Activated T-helper 1 cell treated with anti-CD3 and anti-CD28 coated beads, Interleukin-12 subunit alpha, Interleukin-12 subunit beta, Interleukin-2, Interleukin-4 antibody, amounts not matched to agents 30 ng/mL and 10 ng/mL and 1 ng/mL, durations not matched to agents 14 hours and 24 hours and 36 hours (primary cell): Measurements from ENCODE around the gene PARPBP. TPM values are rescaled to one million over a fixed set of nuclear protein-coding genes. Genes with fewer than 3 reads are reported as not detected.
"Not testable (repeated sequence)": the region's sequence is repeated elsewhere in the genome, so short reads cannot be mapped to it uniquely, and the experiment has no call there.

Source experiments
- DNase-seq: peaks from one replicate; pipeline ENCODE4 v3.0.0; 2021; ENCODE audit warnings: low spot score
- H3K27ac Mint-ChIP-seq: one replicate; pipeline ENCODE4 v1.8.0; 2021; ENCODE audit warnings: mild to moderate bottlenecking, mixed read lengths
- H3K27me3 Mint-ChIP-seq: one replicate; pipeline ENCODE4 v1.8.0; 2022; ENCODE audit warnings: mild to moderate bottlenecking, moderate library complexity, mixed read lengths; ENCODE audit not compliant: insufficient read depth
- H3K36me3 Mint-ChIP-seq: one replicate; pipeline ENCODE4 v1.8.0; 2021; ENCODE audit warnings: low read depth, mixed read lengths
- H3K4me1 Mint-ChIP-seq: one replicate; pipeline ENCODE4 v1.8.0; 2021; ENCODE audit warnings: low read depth, mixed read lengths
- H3K4me3 Mint-ChIP-seq: one replicate; pipeline ENCODE4 v1.8.0; 2021; ENCODE audit warnings: mild to moderate bottlenecking, moderate library complexity, mixed read lengths
- H3K9me3 Mint-ChIP-seq: one replicate; pipeline ENCODE4 v1.8.0; 2021; ENCODE audit warnings: mixed read lengths
- intact Hi-C: fragments of 100-400 bp; cut with micrococcal nuclease; formaldehyde crosslinking; loops from one replicate; pipeline ENCODE4 v1.15.1; 2024
- total RNA-seq: library from RNA; stranded (reverse); gene quantifications from 2 replicates; pipeline ENCODE4 v1.2.3, GENCODE V29; 2022

Gene PARPBP
- total RNA-seq: 23.5 and 25.1 TPM in 2 replicates

GRCh38 chr12:102119674-102120563 lies at the start of gene PARPBP, which contains the start of gene NUP37:
PARPBP (plus strand) TSS chr12:102120183; CDS start chr12:102123889, 3,706 bp downstream.
NUP37 (minus strand) TSS chr12:102120114; CDS start chr12:102118518, 1,596 bp downstream.
- peaks cover 15% of the 10 kb centered on the region for H3K36me3 Mint-ChIP-seq
- peaks cover 48% of the 10 kb centered on the region for H3K4me1 Mint-ChIP-seq
- no peaks in the 10 kb centered on the region for H3K27me3 Mint-ChIP-seq
- no peaks in the 10 kb centered on the region for H3K9me3 Mint-ChIP-seq
- DNase-seq: peak; percentile 92
- intact Hi-C loops: loop anchor here (1.0 to 2.0 kb wide), 8 partner anchors 49 to 839 kb away; partner anchors contain the start of genes DRAM1 and UTP20
- peak within 1 kb of the TSS; percentile 95 for H3K27ac Mint-ChIP-seq
- H3K4me3 Mint-ChIP-seq: peak within 1 kb of the TSS; percentile 92

- intact Hi-C loops, H3K27ac Mint-ChIP-seq, H3K4me3 Mint-ChIP-seq, H3K9me3 Mint-ChIP-seq, DNase-seq, H3K4me1 Mint-ChIP-seq, H3K27me3 Mint-ChIP-seq: not testable (repeated sequence)
- H3K36me3 Mint-ChIP-seq: peaks cover 11% of the 10 kb centered on the region
Observed at GRCh38 chr12:102072092-102072491, 47.9 kb upstream of the PARPBP start.

- intact Hi-C loops: no loop called here
- H3K9me3 Mint-ChIP-seq: no peaks in the 10 kb centered on the region
- no peaks in the 10 kb centered on the region for H3K27me3 Mint-ChIP-seq
- H3K27ac Mint-ChIP-seq: no peak overlapping the region
- DNase-seq: no peak
- H3K4me1 Mint-ChIP-seq: no peaks in the 10 kb centered on the region
- peaks cover 51% of the 10 kb centered on the region for H3K36me3 Mint-ChIP-seq
- no peak overlapping the region for H3K4me3 Mint-ChIP-seq
Observed at GRCh38 chr12:102080842-102081241, 39.1 kb upstream of the PARPBP start.

DNA sequence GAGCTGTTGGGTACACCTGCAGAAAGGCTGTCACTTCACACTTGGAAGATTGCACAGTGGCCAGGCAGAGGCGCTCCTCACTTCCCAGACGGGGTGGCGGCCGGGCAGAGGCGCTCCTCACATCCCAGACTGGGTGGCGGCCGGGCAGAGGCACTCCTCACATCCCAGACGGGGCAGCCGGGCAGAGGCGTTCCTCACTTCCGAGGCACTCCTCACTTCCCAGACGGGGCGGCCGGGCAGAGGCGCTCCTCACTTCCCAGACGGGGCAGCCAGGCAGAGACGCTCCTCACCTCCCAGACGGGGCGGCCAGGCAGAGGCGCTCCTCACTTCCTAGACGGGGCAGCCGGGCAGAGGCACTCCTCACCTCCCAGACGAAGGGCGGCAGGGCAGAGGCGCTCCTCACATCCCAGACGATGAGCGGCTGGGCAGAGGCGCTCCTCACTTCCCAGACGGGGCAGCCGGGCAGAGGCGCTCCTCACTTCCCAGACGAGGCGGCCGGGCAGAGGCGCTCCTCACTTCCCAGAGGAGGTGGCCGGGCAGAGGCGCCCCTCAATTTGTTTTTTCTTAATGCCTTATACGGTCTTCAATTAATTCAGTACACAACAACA lies 30.7 kb upstream of the PARPBP start:
- H3K9me3 Mint-ChIP-seq, H3K27ac Mint-ChIP-seq, H3K4me3 Mint-ChIP-seq, H3K27me3 Mint-ChIP-seq, intact Hi-C loops, DNase-seq: not testable (repeated sequence)
- H3K36me3 Mint-ChIP-seq: peaks cover 18% of the 10 kb centered on the region
- H3K4me1 Mint-ChIP-seq: peaks cover 16% of the 10 kb centered on the region

DNA sequence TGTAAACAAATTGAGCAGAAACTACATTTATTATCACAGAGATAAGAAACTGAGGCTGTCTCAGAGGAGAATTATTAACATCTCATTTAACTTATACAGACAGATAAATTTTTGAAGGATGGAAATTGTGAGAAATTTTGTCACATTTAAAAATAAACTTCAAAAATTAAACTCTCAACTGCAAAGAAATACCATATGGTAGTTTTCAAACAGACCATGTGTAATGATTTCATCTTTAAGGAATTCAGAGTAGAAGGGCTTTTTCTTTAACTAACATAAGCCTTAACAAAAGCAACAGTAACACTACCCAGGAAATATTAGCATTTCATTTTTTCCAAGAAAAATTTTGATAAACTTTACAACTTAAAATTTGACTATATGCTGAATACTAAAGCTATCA lies 26.7 kb upstream of the PARPBP start:
- intact Hi-C loops: loop anchor here (10.0 kb wide), 1 partner anchor 651 kb away; no protein-coding TSS in a partner anchor
- H3K27ac Mint-ChIP-seq: no peak overlapping the region
- peaks cover 16% of the 10 kb centered on the region for H3K4me1 Mint-ChIP-seq
- H3K9me3 Mint-ChIP-seq: no peaks in the 10 kb centered on the region
- no peak for DNase-seq
- H3K36me3 Mint-ChIP-seq: peaks cover 21% of the 10 kb centered on the region
- H3K4me3 Mint-ChIP-seq: no peak overlapping the region
- no peaks in the 10 kb centered on the region for H3K27me3 Mint-ChIP-seq

- H3K9me3 Mint-ChIP-seq: no peaks in the 10 kb centered on the region
- DNase-seq: no peak
- intact Hi-C loops: loop anchor here (1.0 to 10.0 kb wide), 5 partner anchors 207 to 674 kb away; no protein-coding TSS in a partner anchor
- H3K4me3 Mint-ChIP-seq: no peak overlapping the region
- no peaks in the 10 kb centered on the region for H3K27me3 Mint-ChIP-seq
- H3K27ac Mint-ChIP-seq: no peak overlapping the region
- H3K4me1 Mint-ChIP-seq: peaks cover 16% of the 10 kb centered on the region
- peaks cover 23% of the 10 kb centered on the region for H3K36me3 Mint-ChIP-seq
Observed at GRCh38 chr12:102095677-102096263, 24.2 kb upstream of the PARPBP start.

- H3K4me1 Mint-ChIP-seq: peaks cover 16% of the 10 kb centered on the region
- H3K9me3 Mint-ChIP-seq: no peaks in the 10 kb centered on the region
- no peak for DNase-seq
- intact Hi-C loops: loop anchor here (5.0 to 10.0 kb wide), 2 partner anchors 205 to 648 kb away; no protein-coding TSS in a partner anchor
- no peak overlapping the region for H3K4me3 Mint-ChIP-seq
- peaks cover 23% of the 10 kb centered on the region for H3K36me3 Mint-ChIP-seq
- no peak overlapping the region for H3K27ac Mint-ChIP-seq
- no peaks in the 10 kb centered on the region for H3K27me3 Mint-ChIP-seq
Observed at GRCh38 chr12:102096855-102097254, 23.1 kb upstream of the PARPBP start.

- H3K36me3 Mint-ChIP-seq: peaks cover 85% of the 10 kb centered on the region
- no peak overlapping the region for H3K27ac Mint-ChIP-seq
- peaks cover 37% of the 10 kb centered on the region for H3K9me3 Mint-ChIP-seq
- intact Hi-C loops: no loop called here
- DNase-seq: no peak
- H3K27me3 Mint-ChIP-seq: no peaks in the 10 kb centered on the region
- H3K4me3 Mint-ChIP-seq: no peak overlapping the region
- H3K4me1 Mint-ChIP-seq: peaks cover 19% of the 10 kb centered on the region
Observed at GRCh38 chr12:102106905-102107304, 13.1 kb upstream of the PARPBP start.

- no peak overlapping the region for H3K4me3 Mint-ChIP-seq
Observed at GRCh38 chr12:102107970-102108369, 12.0 kb upstream of the PARPBP start.

DNA sequence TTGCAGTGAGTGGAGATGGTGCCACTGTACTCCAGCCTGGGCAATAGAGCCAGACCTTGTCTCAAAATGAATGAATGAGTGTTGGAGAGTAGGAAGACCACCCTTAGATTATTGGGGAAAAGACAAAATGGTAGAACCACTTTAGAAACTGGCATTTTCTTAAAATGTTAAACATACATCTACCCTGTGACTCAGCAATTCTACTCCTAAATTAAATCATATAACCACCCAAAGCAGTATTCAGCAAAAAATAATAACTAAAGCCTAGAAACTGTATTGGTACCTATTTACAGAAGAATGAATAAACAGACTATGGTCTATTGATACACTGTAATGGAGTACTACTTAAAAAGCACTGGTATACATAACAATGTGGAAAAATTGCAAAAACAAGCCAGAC lies 9.2 kb upstream of the PARPBP start:
- no peak overlapping the region for H3K27ac Mint-ChIP-seq
- no peaks in the 10 kb centered on the region for H3K27me3 Mint-ChIP-seq
- H3K9me3 Mint-ChIP-seq: peaks cover 17% of the 10 kb centered on the region
- intact Hi-C loops: no loop called here
- no peak overlapping the region for H3K4me3 Mint-ChIP-seq
- DNase-seq: no peak
- peaks cover 19% of the 10 kb centered on the region for H3K4me1 Mint-ChIP-seq
- H3K36me3 Mint-ChIP-seq: peaks cover 54% of the 10 kb centered on the region

More at GRCh38 chr12:102107970-102108369, 12.0 kb upstream of the PARPBP start:
- no peak overlapping the region for H3K27ac Mint-ChIP-seq
- H3K9me3 Mint-ChIP-seq: peaks cover 37% of the 10 kb centered on the region
- H3K36me3 Mint-ChIP-seq: peaks cover 80% of the 10 kb centered on the region
- intact Hi-C loops: no loop called here
- H3K27me3 Mint-ChIP-seq: no peaks in the 10 kb centered on the region
- no peak for DNase-seq
- peaks cover 13% of the 10 kb centered on the region for H3K4me1 Mint-ChIP-seq

DNA sequence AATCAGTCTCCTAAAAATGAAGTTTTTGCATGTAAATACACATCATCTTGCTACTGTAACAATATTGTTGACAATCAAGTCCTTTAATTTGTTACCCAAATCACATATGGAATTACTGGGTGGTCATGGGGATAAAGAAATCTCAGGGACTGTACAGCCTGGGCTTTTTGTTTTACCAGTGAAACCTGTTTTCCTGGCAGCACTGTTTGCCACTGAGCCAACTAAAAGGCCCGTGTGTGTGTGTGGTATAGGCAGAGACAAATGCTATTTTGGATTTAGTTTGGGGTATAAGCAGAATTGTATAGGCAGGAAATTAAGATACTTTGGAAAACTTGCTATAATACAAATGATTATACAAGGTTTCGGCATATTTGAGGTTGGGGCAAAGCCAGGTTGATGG lies 5.8 kb upstream of the PARPBP start:
- DNase-seq: no peak
- H3K9me3 Mint-ChIP-seq: no peaks in the 10 kb centered on the region
- H3K27ac Mint-ChIP-seq: no peak overlapping the region
- peaks cover 24% of the 10 kb centered on the region for H3K4me1 Mint-ChIP-seq
- intact Hi-C loops: no loop called here
- peaks cover 33% of the 10 kb centered on the region for H3K36me3 Mint-ChIP-seq
- no peak overlapping the region for H3K4me3 Mint-ChIP-seq
- no peaks in the 10 kb centered on the region for H3K27me3 Mint-ChIP-seq

DNA sequence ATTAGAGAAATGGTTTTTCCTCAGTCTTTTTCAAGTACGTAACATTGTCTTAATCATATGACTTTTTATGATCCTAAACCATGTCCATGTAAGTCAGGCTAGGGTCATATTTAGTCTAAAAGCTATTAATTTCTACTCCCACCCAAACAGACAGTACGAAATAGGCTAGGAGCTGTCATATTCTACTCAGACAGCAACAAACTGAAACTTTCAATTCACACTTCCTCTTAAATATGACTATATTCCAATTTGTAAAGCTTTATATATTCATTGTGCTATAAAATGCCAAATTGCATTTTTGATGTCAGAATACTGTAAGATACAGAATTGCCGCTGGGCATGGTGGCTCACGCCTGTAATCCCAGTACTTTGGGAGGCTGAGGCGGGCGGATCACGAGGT lies 3.6 kb upstream of the PARPBP start:
- intact Hi-C loops: no loop called here
- H3K36me3 Mint-ChIP-seq: peaks cover 17% of the 10 kb centered on the region

More for the DNA sequence above, 3.6 kb upstream of the PARPBP start:
- Mint-ChIP-seq H3K4me3 (no peak overlapping the region), H3K4me1 (peaks cover 33% of the 10 kb centered on the region), H3K27me3 (no peaks in the 10 kb centered on the region), H3K27ac (no peak overlapping the region), H3K9me3 (no peaks in the 10 kb centered on the region)
- DNase-seq: no peak
